Keratinocyte (primary cell): Measurements from ENCODE around the gene ORM1. TPM values are rescaled to one million over a fixed set of nuclear protein-coding genes. Genes with fewer than 3 reads are reported as not detected.

ENCODE experiments used
- DNase-seq: peaks from one replicate; pipeline ENCODE4 v3.0.0-alpha.2; 2011; ENCODE audit warnings: low read depth, missing footprints, low spot score
- FAIRE-seq: peaks from 2 replicates; lab custom pipeline; 2011; peaks lifted over from hg19 to GRCh38; lab: Jason Lieb, UNC
- H2AFZ ChIP-seq: 2 replicates; pipeline ENCODE4 v1.6.0; 2012; ENCODE audit warnings: low read length, control low read depth, inconsistent platforms; ENCODE audit not compliant: control insufficient read depth
- H3K27ac ChIP-seq: 2 replicates; pipeline ENCODE4 v1.5.1; 2011; ENCODE audit warnings: low read length; ENCODE audit not compliant: control insufficient read depth, insufficient read depth
- H3K27me3 ChIP-seq: 3 replicates; pipeline ENCODE4 v1.6.0; 2011; ENCODE audit warnings: low read length; ENCODE audit not compliant: control insufficient read depth, insufficient read depth; ENCODE audit errors: extremely low read depth
- H3K36me3 ChIP-seq, 2 experiments: 2 replicates in 1 of 2; 3 replicates in 1 of 2; pipeline ENCODE4 v1.5.1; 2011; ENCODE audit warnings: low read length in 2 of 2, mild to moderate bottlenecking in 1 of 2; ENCODE audit not compliant: control insufficient read depth in 2 of 2, insufficient read depth in 2 of 2; ENCODE audit errors: extremely low read depth in 1 of 2
- H3K4me1 ChIP-seq: 3 replicates; pipeline ENCODE4 v1.5.1; 2011; ENCODE audit warnings: low read length; ENCODE audit not compliant: control insufficient read depth, insufficient read depth; ENCODE audit errors: extremely low read depth
- H3K4me2 ChIP-seq: 3 replicates; pipeline ENCODE4 v1.6.0; 2011; ENCODE audit warnings: low read depth, low read length; ENCODE audit not compliant: control insufficient read depth, insufficient read depth; ENCODE audit errors: extremely low read depth
- H3K4me3 ChIP-seq, 3 experiments: fragments of 200-600 bp in 1 of 3; sonication (generic) in 1 of 3; 2 replicates in 2 of 3; 3 replicates in 1 of 3; pipeline ENCODE4 v1.5.1; 2011 to 2016; ENCODE audit warnings: low read length in 3 of 3, mild to moderate bottlenecking in 3 of 3, control low read depth in 2 of 3, inconsistent platforms in 1 of 3, low read depth in 1 of 3, mixed read lengths in 1 of 3, mixed run types in 1 of 3, moderate library complexity in 1 of 3; ENCODE audit not compliant: control insufficient read depth in 2 of 3, insufficient read depth in 2 of 3; ENCODE audit errors: extremely low read depth in 1 of 3
- H3K79me2 ChIP-seq: 2 replicates; pipeline ENCODE4 v1.6.0; 2012; ENCODE audit warnings: low read length; ENCODE audit not compliant: control insufficient read depth, insufficient read depth
- H3K9ac ChIP-seq: 3 replicates; pipeline ENCODE4 v1.6.0; 2011; ENCODE audit warnings: low read length; ENCODE audit not compliant: control insufficient read depth, insufficient read depth; ENCODE audit errors: extremely low read depth
- H3K9me1 ChIP-seq: 3 replicates; pipeline ENCODE4 v1.6.0; 2011; ENCODE audit warnings: low read length; ENCODE audit not compliant: control insufficient read depth, insufficient read depth; ENCODE audit errors: extremely low read depth
- H3K9me3 ChIP-seq: 2 replicates; pipeline ENCODE4 v1.5.1; 2012; ENCODE audit warnings: low read depth, low read length; ENCODE audit not compliant: control insufficient read depth
- H4K20me1 ChIP-seq: 3 replicates; pipeline ENCODE4 v1.6.0; 2011; ENCODE audit warnings: low read length; ENCODE audit not compliant: control insufficient read depth, insufficient read depth; ENCODE audit errors: extremely low read depth
- CTCF ChIP-seq, 3 experiments: IDR thresholded peaks in 1 of 3; conservative IDR thresholded peaks in 1 of 3; optimal IDR thresholded peaks in 1 of 3; 2 replicates in 2 of 3; 3 replicates in 1 of 3; pipeline versions ENCODE3 to v1.5.1; 2011; ENCODE audit warnings: low read length in 3 of 3, mild to moderate bottlenecking in 3 of 3, moderate library complexity in 2 of 3, control low read depth in 1 of 3, inconsistent platforms in 1 of 3; ENCODE audit not compliant: insufficient read depth in 2 of 3; ENCODE audit errors: extremely low read depth in 1 of 3
- EZH2 ChIP-seq: IDR thresholded peaks from one replicate; pipeline ENCODE4 v1.6.1; 2012; ENCODE audit warnings: inconsistent platforms, mild to moderate bottlenecking, low read length, moderate library complexity
- dilution Hi-C: fragments of 300-500 bp; cut with MboI; formaldehyde crosslinking; loops from one replicate; pipeline ENCODE4 v1.7.0; 2020; ENCODE audit warnings: low sequenced_read_pairs; ENCODE audit not compliant: extremely low pct_ligation_motif_present
- polyA plus RNA-seq, 5 experiments: library from polyadenylated mRNA; depleted of rRNA in 3 of 5; stranded (reverse) in 3 of 5; stranded (forward) in 1 of 5; unstranded in 1 of 5; fragments of >200 nt; gene quantifications; 1 replicate in 1 of 5; 2 replicates in 3 of 5; 3 replicates in 1 of 5; pipeline versions ENCODE4 v1.2.1 to v1.2.3, GENCODE V29; 2011 to 2012; ENCODE audit warnings: missing spikeins in 2 of 5, low read depth in 1 of 5, low replicate concordance in 1 of 5

ORM1 gene
- polyA plus RNA-seq, 1 donor (not counting 4 experiments of a cell fraction or from before 2014, with no cell fraction given), result not detected

GRCh38 chr9:114372921-114373448, 50.1 kb downstream of the ORM1 start:
- no peak overlapping the region for H2AFZ ChIP-seq
- FAIRE-seq, result no peak
- no peaks in the 10 kb centered on the region for H3K9me3 ChIP-seq

GRCh38 chr9:114373960-114374730, 51.2 kb downstream of the ORM1 start:
- dilution Hi-C loops, result no loop called here
- H3K27ac ChIP-seq, result no peak overlapping the region
- no peak overlapping the region for H3K9ac ChIP-seq
- H3K9me3 ChIP-seq, result no peaks in the 10 kb centered on the region
- no peaks in the 10 kb centered on the region for H3K79me2 ChIP-seq
- peaks cover 17% of the 10 kb centered on the region for H3K4me1 ChIP-seq
- H3K27me3 ChIP-seq, result no peaks in the 10 kb centered on the region
- no peaks in the 10 kb centered on the region for H4K20me1 ChIP-seq
- H2AFZ ChIP-seq, result no peak overlapping the region
- peaks cover 2 to 3% of the 10 kb centered on the region in 2 experiments for H3K36me3 ChIP-seq
- H3K4me3 ChIP-seq, result no peak overlapping the region
- DNase-seq, result no peak
- TF ChIP-seq EZH2, result no peak
- no peak for TF ChIP-seq CTCF (optimal IDR thresholded peaks at IDR 0.05 in 1 of 3, IDR thresholded peaks at IDR 0.05 in 1 of 3, conservative IDR thresholded peaks at IDR 0.05 in 1 of 3; ENCODE audit: extremely low read depth in 1 of 3, insufficient read depth in 2 of 3, low read length in 3 of 3)
- no peak overlapping the region for H3K4me2 ChIP-seq
- FAIRE-seq, result no peak
- H3K9me1 ChIP-seq, result no peaks in the 10 kb centered on the region

More at GRCh38 chr9:114372921-114373448, 50.1 kb downstream of the ORM1 start:
- dilution Hi-C loops, result no loop called here
- no peak for TF ChIP-seq CTCF (optimal IDR thresholded peaks at IDR 0.05 in 1 of 3, IDR thresholded peaks at IDR 0.05 in 1 of 3, conservative IDR thresholded peaks at IDR 0.05 in 1 of 3; ENCODE audit: extremely low read depth in 1 of 3, insufficient read depth in 2 of 3, low read length in 3 of 3)
- no peak for TF ChIP-seq EZH2
- DNase-seq, result no peak
- H3K27ac ChIP-seq, result no peak overlapping the region
- H3K36me3 ChIP-seq, result peaks cover 0 to 5% of the 10 kb centered on the region in 2 experiments
- no peak overlapping the region for H3K4me3 ChIP-seq
- H3K27me3 ChIP-seq, result no peaks in the 10 kb centered on the region
- no peaks in the 10 kb centered on the region for H3K79me2 ChIP-seq
- peaks cover 17% of the 10 kb centered on the region for H3K4me1 ChIP-seq
- H3K4me2 ChIP-seq, result no peak overlapping the region
- H3K9ac ChIP-seq, result no peak overlapping the region
- H3K9me1 ChIP-seq, result no peaks in the 10 kb centered on the region
- no peaks in the 10 kb centered on the region for H4K20me1 ChIP-seq
